HG03460 (cell line): ENCODE results near the gene SLC7A4.
"Not testable (repeated sequence)": the region's sequence is repeated elsewhere in the genome, so short reads cannot be mapped to it uniquely, and the experiment has no call there.

Experiments
- ATAC-seq: cut with Tn5 transposase; IDR thresholded peaks from one replicate; pipeline ENCODE4 v1.9.1; 2021; ENCODE audit not compliant: unreplicated experiment

SLC7A4 gene

GRCh38 chr22:21043860-21044535 lies 11.6 kb upstream of the SLC7A4 start:
- ATAC-seq: no peak

- no peak for ATAC-seq
Measured at GRCh38 chr22:21042978-21043859, 10.9 kb upstream of the SLC7A4 start.

- ATAC-seq: no peak
Measured at GRCh38 chr22:21041937-21042336, 9.6 kb upstream of the SLC7A4 start.

DNA sequence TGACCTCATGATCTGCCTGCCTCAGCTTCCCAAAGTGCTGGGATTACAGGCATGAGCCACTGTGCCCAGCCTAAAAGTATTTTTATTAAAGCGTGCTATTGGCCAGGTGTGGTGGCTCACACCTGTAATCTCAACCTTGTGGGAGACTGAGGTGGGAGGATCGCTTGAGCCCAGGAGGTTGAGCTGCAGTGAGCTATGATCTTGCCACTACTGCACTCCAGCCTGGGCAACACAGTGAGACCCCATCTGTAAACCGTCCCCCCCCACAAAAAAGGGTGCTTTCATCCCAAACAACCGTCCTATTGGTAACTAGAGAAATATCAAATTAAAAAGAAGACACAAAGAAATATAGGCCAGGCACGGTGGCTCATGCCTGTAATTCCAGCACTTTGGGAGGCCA lies 6.8 kb upstream of the SLC7A4 start:
- ATAC-seq: not testable (repeated sequence)

- ATAC-seq: no peak
Measured at GRCh38 chr22:21038405-21038804, 6.0 kb upstream of the SLC7A4 start.

- no peak for ATAC-seq
Measured at GRCh38 chr22:21034989-21035388, 2.6 kb upstream of the SLC7A4 start.

- no peak for ATAC-seq
Measured at GRCh38 chr22:21033895-21034294, 1.5 kb upstream of the SLC7A4 start.

DNA sequence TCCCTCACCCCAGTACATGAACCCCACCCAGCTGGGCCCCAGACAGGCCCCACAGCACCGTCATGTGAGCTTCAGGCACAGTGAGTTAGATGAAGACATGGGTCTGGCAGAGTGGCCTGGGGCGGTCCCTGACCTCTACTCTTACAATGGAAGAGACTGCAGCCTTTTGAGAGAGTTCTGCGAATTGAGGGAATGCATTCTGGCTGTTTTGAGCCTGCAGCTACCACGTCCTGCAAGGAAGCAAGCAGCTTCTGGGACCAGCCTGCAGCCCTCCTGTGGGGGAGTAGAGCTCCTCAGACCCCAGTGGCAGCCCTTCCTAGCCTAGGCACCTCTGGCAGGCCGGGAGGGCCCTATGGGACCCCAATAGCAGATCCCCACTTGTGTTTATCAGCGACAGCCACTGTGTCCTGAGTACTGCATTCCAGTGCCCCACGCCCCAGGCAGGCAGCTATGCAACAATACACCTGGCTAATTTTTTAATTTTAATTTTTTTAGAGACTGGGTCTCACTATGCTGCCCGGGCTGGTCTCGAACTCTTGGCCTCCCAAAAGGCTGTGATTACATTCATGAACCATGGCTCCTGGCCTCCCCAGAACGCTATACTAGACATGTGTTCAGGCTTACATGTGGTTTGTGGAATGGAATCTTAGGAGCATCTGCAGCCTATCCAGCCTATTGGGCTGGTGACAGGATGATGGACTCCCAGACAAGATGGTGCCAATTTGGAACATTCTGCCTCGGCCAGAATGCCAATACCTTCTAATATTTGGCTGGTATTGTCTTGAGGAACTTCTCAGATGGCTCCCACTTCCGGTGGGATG lies 717 bp upstream of the SLC7A4 start:
- ATAC-seq: no peak

DNA sequence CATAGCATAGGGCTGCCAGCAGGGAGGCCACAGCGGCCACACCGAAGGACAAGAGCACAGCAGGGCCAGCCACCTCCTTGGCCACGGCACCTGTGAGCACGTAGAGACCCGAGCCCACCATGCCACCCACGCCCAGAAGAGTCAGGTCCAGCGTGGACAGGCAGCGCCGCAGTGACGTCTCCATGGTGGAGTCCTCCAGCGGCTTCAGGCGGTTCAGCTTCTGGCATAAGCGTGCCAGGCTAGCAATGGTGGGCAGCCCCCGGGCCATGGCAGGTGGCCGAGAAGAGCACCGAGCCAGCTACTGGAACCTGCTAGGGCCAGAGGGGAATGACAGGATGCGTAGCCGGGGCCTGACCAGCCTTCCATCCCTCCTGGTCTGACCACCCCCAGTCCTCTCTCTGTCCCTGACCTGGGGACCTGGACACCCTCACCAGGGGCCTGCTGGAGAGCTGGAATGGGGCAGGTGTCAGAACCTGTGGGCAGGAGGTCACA lies 770 bp downstream of the SLC7A4 start:
- ATAC-seq: no peak

GRCh38 chr22:21030621-21031544 lies 1.5 kb downstream of the SLC7A4 start:
- ATAC-seq: no peak

- no peak for ATAC-seq
Measured at GRCh38 chr22:21030032-21030431, 2.3 kb downstream of the SLC7A4 start.

- no peak for ATAC-seq
Measured at GRCh38 chr22:21029486-21030025, 2.8 kb downstream of the SLC7A4 start.

GRCh38 chr22:21028277-21029251 lies 3.8 kb downstream of the SLC7A4 start:
- ATAC-seq: no peak

DNA sequence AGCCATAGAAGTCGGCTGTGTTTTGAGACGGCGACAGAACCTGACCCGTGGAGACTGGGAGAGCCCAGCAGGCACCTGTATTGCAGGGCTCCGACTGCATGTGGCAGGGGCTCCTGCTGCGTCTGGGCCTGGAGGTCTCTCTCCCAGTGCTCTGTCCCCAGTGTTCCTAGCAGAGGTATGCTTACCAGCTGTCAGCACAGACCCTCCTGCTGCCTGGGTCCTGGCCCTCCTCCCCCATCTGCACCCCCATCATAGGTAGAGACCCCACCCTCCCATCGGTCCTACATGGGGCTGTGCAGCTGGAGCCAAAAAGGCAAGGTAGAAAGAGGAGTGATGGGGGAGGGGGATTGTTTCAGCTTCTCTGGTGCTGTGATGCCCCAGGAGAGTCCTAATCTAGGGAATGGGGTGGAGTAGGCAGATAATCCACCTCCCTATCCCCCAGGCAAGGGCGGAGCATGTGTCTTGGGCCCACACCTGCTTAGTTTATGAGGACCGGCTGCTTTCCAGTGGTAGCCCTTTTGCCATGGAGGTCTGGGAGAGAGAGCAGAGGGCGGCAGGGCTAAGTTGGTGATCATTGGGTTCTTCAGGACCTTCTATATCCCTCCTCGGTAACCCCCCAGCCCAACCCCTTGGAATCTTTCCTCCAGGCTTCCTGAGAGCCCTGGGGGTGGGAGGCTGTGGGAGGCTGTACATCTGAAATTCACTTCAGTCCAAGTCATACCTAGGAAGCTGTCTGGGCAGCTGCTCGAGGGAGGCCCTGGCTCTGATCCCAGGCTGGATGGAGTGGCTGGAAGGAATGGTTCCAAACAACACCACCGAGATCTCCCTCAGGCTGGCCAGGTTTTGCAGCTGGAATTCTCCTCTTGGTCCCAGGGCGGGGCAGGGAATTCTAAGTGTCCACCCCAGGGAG lies 5.3 kb downstream of the SLC7A4 start:
- no peak for ATAC-seq

DNA sequence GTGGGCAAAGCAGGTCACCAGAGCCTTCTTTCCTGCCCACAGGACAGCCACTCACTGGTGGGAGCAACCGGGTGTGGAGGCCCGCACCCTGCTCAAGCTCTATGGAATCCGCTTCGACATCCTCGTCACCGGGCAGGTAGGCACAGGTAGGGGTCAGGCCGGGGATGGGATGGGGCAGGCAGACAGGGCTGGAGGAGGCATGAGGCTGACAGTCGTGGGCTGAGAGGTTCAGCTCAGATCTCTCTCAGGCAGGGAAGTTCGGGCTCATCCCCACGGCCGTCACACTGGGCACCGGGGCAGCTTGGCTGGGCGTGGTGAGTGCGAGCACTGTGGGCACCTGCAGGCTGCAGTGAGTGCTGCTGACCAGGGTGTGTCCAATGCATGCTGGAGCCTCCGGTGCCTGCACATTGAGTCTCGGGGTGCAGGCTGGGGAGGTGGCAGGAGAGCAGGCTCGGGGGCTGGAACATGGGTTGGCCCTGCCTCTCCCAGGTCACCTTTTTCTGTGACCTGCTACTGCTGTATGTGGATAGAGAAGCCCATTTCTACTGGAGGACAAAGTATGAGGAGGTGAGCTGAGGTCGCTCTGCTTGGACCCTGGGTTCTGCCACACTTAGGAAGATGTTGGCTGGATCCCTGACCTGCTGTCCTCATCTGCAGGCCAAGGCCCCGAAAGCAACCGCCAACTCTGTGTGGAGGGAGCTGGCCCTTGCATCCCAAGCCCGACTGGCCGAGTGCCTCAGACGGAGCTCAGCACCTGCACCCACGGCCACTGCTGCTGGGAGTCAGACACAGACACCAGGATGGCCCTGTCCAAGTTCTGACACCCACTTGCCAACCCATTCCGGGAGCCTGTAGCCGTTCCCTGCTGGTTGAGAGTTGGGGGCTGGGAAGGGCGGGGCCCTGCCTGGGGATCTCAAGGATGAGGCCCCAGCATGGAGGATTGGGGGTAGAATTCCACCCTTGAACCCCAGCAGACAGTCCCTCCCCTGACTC lies 6.3 kb downstream of the SLC7A4 start:
- no peak for ATAC-seq

DNA sequence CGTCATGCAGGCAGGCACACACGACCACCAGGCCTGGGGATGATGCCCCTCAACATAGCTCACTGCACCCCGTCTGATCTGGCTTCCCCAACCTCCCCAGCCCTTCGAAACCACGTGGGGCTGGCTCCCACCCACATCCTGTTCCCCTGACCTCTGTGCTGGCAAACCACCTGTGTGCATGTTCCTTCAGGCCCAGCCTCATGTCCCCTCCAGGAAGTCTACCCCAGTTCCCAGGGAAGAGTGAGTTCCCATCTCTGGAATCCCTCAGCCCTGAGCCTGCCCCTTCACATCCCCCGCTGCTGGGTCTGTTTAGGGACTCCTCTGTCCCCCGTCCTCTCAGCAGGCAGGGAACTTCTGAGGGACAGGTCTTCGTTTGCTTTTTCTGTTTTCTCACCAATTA lies 7.1 kb downstream of the SLC7A4 start:
- no peak for ATAC-seq
